ENCODE data around the gene RPL22L1. TPM values are rescaled to one million over a fixed set of nuclear protein-coding genes. Genes with fewer than 3 reads are reported as not detected.
"Not testable (repeated sequence)": the region's sequence is repeated elsewhere in the genome, so short reads cannot be mapped to it uniquely, and the experiment has no call there.

RPL22L1 gene
- total and polyA plus RNA-seq, 2 donors from 2014 or later = 34.1 to 45.1 TPM

- Histone ChIP-seq H3K4me1 (ENCODE audit: control insufficient read depth in 2 of 3, insufficient read depth in 2 of 3, low read depth in 1 of 3, low read length in 3 of 3) (no peaks in the 10 kb centered on the region), H3K36me3 (ENCODE audit: control insufficient read depth in 2 of 3, insufficient read depth in 3 of 3, low read length in 3 of 3) (no peaks in the 10 kb centered on the region), H3K9me3 (ENCODE audit: control insufficient read depth in 2 of 3, insufficient read depth in 1 of 3, low read length in 3 of 3) (no peaks in the 10 kb centered on the region), H3K27me3 (ENCODE audit: control insufficient read depth, insufficient read depth, low read length) (no peaks in the 10 kb centered on the region), H3K9ac (ENCODE audit: low read length in 3 of 3) (no peak overlapping the region), H3K27ac (ENCODE audit: low read depth in 2 of 2, low read length in 2 of 2) (no peak overlapping the region), H3K4me3 (ENCODE audit: low read length in 3 of 3) (no peak overlapping the region)
- intact Hi-C loops (cut with DNase I) = no loop called here
- DNase-seq = no peak
- no peak for FAIRE-seq
- TF ChIP-seq CTCF (IDR thresholded peaks at IDR 0.05; ENCODE audit: borderline replicate concordance, extremely low read depth, insufficient read depth) = no peak
Observed at GRCh38 chr3:170826047-170826446, 43.9 kb downstream of the RPL22L1 start.

GRCh38 chr3:170823562-170823961 lies 46.4 kb downstream of the RPL22L1 start:
- H3K27me3 ChIP-seq (ENCODE audit: control insufficient read depth, insufficient read depth, low read length); H3K36me3 ChIP-seq (ENCODE audit: control insufficient read depth in 2 of 3, insufficient read depth in 3 of 3, low read length in 3 of 3); H3K4me1 ChIP-seq (ENCODE audit: control insufficient read depth in 2 of 3, insufficient read depth in 2 of 3, low read depth in 1 of 3, low read length in 3 of 3); H3K9me3 ChIP-seq (ENCODE audit: control insufficient read depth in 2 of 3, insufficient read depth in 1 of 3, low read length in 3 of 3); DNase-seq; H3K27ac ChIP-seq (ENCODE audit: low read depth in 2 of 2, low read length in 2 of 2); intact Hi-C loops (cut with DNase I); H3K9ac ChIP-seq (ENCODE audit: low read length in 3 of 3); FAIRE-seq; H3K4me3 ChIP-seq (ENCODE audit: low read length in 3 of 3): not testable (repeated sequence)

GRCh38 chr3:170818325-170818724 lies 51.7 kb downstream of the RPL22L1 start:
- intact Hi-C loops (cut with DNase I); FAIRE-seq; H3K4me3 ChIP-seq (ENCODE audit: low read length in 3 of 3); H3K9me3 ChIP-seq (ENCODE audit: control insufficient read depth in 2 of 3, insufficient read depth in 1 of 3, low read length in 3 of 3); H3K36me3 ChIP-seq (ENCODE audit: control insufficient read depth in 2 of 3, insufficient read depth in 3 of 3, low read length in 3 of 3); H3K27ac ChIP-seq (ENCODE audit: low read depth in 2 of 2, low read length in 2 of 2); H3K4me1 ChIP-seq (ENCODE audit: control insufficient read depth in 2 of 3, insufficient read depth in 2 of 3, low read depth in 1 of 3, low read length in 3 of 3); DNase-seq; H3K9ac ChIP-seq (ENCODE audit: low read length in 3 of 3); H3K27me3 ChIP-seq (ENCODE audit: control insufficient read depth, insufficient read depth, low read length): not testable (repeated sequence)

- H3K36me3 ChIP-seq (ENCODE audit: control insufficient read depth in 2 of 3, insufficient read depth in 3 of 3, low read length in 3 of 3); H3K4me3 ChIP-seq (ENCODE audit: low read length in 3 of 3); FAIRE-seq; H3K4me1 ChIP-seq (ENCODE audit: control insufficient read depth in 2 of 3, insufficient read depth in 2 of 3, low read depth in 1 of 3, low read length in 3 of 3); H3K9ac ChIP-seq (ENCODE audit: low read length in 3 of 3); H3K9me3 ChIP-seq (ENCODE audit: control insufficient read depth in 2 of 3, insufficient read depth in 1 of 3, low read length in 3 of 3); H3K27me3 ChIP-seq (ENCODE audit: control insufficient read depth, insufficient read depth, low read length); intact Hi-C loops (cut with DNase I); DNase-seq; H3K27ac ChIP-seq (ENCODE audit: low read depth in 2 of 2, low read length in 2 of 2): not testable (repeated sequence)
Observed at GRCh38 chr3:170817471-170817870, 52.5 kb downstream of the RPL22L1 start.

GRCh38 chr3:170816841-170817240 lies 53.2 kb downstream of the RPL22L1 start:
- DNase-seq (no peak), FAIRE-seq (no peak)
- intact Hi-C loops (cut with DNase I) = no loop called here
- H3K36me3 ChIP-seq (ENCODE audit: control insufficient read depth in 2 of 3, insufficient read depth in 3 of 3, low read length in 3 of 3) = no peaks in the 10 kb centered on the region
- no peak overlapping the region for H3K4me3 ChIP-seq (ENCODE audit: low read length in 3 of 3)
- H3K9ac ChIP-seq (ENCODE audit: low read length in 3 of 3) = no peak overlapping the region
- H3K9me3 ChIP-seq (ENCODE audit: control insufficient read depth in 2 of 3, insufficient read depth in 1 of 3, low read length in 3 of 3) = no peaks in the 10 kb centered on the region
- no peak overlapping the region for H3K27ac ChIP-seq (ENCODE audit: low read depth in 2 of 2, low read length in 2 of 2)
- H3K4me1 ChIP-seq (ENCODE audit: control insufficient read depth in 2 of 3, insufficient read depth in 2 of 3, low read depth in 1 of 3, low read length in 3 of 3) = no peaks in the 10 kb centered on the region
- TF ChIP-seq CTCF (IDR thresholded peaks at IDR 0.05; ENCODE audit: borderline replicate concordance, extremely low read depth, insufficient read depth) = no peak
- H3K27me3 ChIP-seq (ENCODE audit: control insufficient read depth, insufficient read depth, low read length) = no peaks in the 10 kb centered on the region

All from kidney (tissue), 14 donors.